OCI-LY1 (cell line): Measurements from ENCODE around the gene CD81.

Source experiments
- EZH2 ChIP-seq: fragments of 200-600 bp; sonication (generic), shearing (Covaris generic); IDR thresholded peaks from 2 replicates; pipeline ENCODE4 v1.8.0; 2017; ENCODE audit warnings: borderline replicate concordance, mixed run types, mild to moderate bottlenecking, antibody characterized with exemption, low read length, moderate library complexity, mixed read lengths
- TF ChIP-seq, protein P1 (sequence below): fragments of 200-600 bp; sonication (generic), shearing (Covaris generic); IDR thresholded peaks from 2 replicates; pipeline ENCODE4 v1.5.1; 2017; ENCODE audit warnings: mild to moderate bottlenecking, antibody characterized with exemption, low read length, moderate library complexity, mixed read lengths

DNA sequence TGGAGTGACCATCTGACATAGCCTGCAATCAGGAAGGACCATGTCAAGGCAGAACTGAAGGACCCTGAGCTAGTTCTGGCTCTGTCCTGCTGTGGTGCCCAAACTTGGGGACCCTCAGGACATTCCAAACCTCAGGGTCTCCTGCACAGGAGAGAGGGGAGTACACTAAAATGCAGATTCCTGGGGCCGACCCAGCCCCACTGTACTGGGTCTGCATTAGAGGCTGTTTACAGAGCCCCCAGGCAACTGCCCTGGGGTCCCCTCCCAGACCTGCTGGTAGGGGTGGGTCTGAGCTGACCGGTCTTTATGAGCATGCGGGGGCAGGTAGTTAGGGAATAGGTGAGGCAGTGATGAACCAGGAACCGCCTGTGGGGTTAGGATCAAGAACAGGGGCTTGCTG is 60.4 kb downstream of the CD81 start:
- TF ChIP-seq, protein P1, sequence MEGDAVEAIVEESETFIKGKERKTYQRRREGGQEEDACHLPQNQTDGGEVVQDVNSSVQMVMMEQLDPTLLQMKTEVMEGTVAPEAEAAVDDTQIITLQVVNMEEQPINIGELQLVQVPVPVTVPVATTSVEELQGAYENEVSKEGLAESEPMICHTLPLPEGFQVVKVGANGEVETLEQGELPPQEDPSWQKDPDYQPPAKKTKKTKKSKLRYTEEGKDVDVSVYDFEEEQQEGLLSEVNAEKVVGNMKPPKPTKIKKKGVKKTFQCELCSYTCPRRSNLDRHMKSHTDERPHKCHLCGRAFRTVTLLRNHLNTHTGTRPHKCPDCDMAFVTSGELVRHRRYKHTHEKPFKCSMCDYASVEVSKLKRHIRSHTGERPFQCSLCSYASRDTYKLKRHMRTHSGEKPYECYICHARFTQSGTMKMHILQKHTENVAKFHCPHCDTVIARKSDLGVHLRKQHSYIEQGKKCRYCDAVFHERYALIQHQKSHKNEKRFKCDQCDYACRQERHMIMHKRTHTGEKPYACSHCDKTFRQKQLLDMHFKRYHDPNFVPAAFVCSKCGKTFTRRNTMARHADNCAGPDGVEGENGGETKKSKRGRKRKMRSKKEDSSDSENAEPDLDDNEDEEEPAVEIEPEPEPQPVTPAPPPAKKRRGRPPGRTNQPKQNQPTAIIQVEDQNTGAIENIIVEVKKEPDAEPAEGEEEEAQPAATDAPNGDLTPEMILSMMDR = no peak
- no peak for TF ChIP-seq EZH2
